HEK293 (cell line): ENCODE results near the gene AGPAT4.
"Not testable (repeated sequence)": the region's sequence is repeated elsewhere in the genome, so short reads cannot be mapped to it uniquely, and the experiment has no call there.

ENCODE experiments used
- CTCF ChIA-PET: fragments of 350-600 bp; formaldehyde crosslinking; extraction: SDS; loops from one replicate; lab custom pipeline; 2021; ENCODE audit warnings: antibody characterized with exemption; lab: Yijun Ruan, JAX
- POLR2A ChIA-PET: fragments of 300-600 bp; formaldehyde crosslinking; extraction: SDS; loops from one replicate; lab custom pipeline; 2020; ENCODE audit warnings: antibody characterized with exemption, inconsistent platforms; lab: Yijun Ruan, JAX
- H3K27ac ChIP-seq: fragments of 200-500 bp; sonication (Bioruptor generic); 2 replicates; pipeline ENCODE4 v1.5.1; 2014; ENCODE audit warnings: low read depth, low read length, control low read depth, inconsistent platforms; ENCODE audit errors: extremely low read depth
- H3K36me3 ChIP-seq, 2 experiments: fragments of 200-500 bp in 1 of 2; sonication (Bioruptor generic) in 1 of 2; 1 replicate in 1 of 2; 2 replicates in 1 of 2; pipeline ENCODE4 v1.5.1; 2014 to 2017; ENCODE audit warnings: inconsistent platforms in 2 of 2, low read length in 2 of 2; ENCODE audit not compliant: control insufficient read depth in 2 of 2, insufficient read depth in 1 of 2
- H3K4me1 ChIP-seq: fragments of 200-500 bp; sonication (Bioruptor generic); 2 replicates; pipeline ENCODE4 v1.5.1; 2014; ENCODE audit warnings: mild to moderate bottlenecking, low read length, inconsistent platforms; ENCODE audit not compliant: control insufficient read depth, insufficient read depth
- H3K4me3 ChIP-seq: 2 replicates; pipeline ENCODE4 v1.5.1; 2011; ENCODE audit warnings: low read depth, mild to moderate bottlenecking, control low read depth, low read length, moderate library complexity
- H3K9me3 ChIP-seq: fragments of 200-500 bp; sonication (Bioruptor generic); 2 replicates; pipeline ENCODE4 v1.5.1; 2014; ENCODE audit warnings: low read depth, low read length, inconsistent platforms; ENCODE audit not compliant: control insufficient read depth, insufficient read depth
- KLF10 ChIP-seq: fragments of 450-650 bp; IDR thresholded peaks from 2 replicates; pipeline ENCODE4 v1.5.1; 2018; ENCODE audit warnings: missing biosample characterization, mild to moderate bottlenecking, missing genetic modification characterization
- MYNN ChIP-seq: fragments of 450-650 bp; formaldehyde crosslinking; IDR thresholded peaks from 2 replicates; pipeline ENCODE4 v1.5.1; 2016; ENCODE audit warnings: missing biosample characterization, missing genetic modification characterization, borderline replicate concordance
- PRDM1 ChIP-seq: fragments of 450-650 bp; formaldehyde crosslinking; IDR thresholded peaks from 2 replicates; pipeline ENCODE4; 2016; ENCODE audit warnings: missing biosample characterization, missing genetic modification characterization
- REPIN1 ChIP-seq: fragments of 450-650 bp; formaldehyde crosslinking; IDR thresholded peaks from 2 replicates; pipeline ENCODE4 v1.5.1; 2017; ENCODE audit warnings: missing biosample characterization, missing genetic modification characterization, low read depth
- SETDB1 ChIP-seq: IDR thresholded peaks from one replicate; pipeline ENCODE4 v1.6.1; 2017; ENCODE audit warnings: mild to moderate bottlenecking, low read length, moderate library complexity, mixed read lengths; ENCODE audit not compliant: insufficient read length
- SP7 ChIP-seq: fragments of 450-650 bp; formaldehyde crosslinking; IDR thresholded peaks from 2 replicates; pipeline ENCODE4 v1.5.1; 2016; ENCODE audit warnings: missing biosample characterization, missing genetic modification characterization
- TRIM28 ChIP-seq: IDR thresholded peaks from 2 replicates; pipeline ENCODE4 v1.6.1; 2011; ENCODE audit warnings: low read length, control low read depth, borderline replicate concordance
- ZBTB48 ChIP-seq: fragments of 450-650 bp; formaldehyde crosslinking; IDR thresholded peaks from 2 replicates; pipeline ENCODE4 v1.5.1; 2016; ENCODE audit warnings: missing biosample characterization, missing genetic modification characterization
- ZNF146 ChIP-seq: fragments of 450-650 bp; formaldehyde crosslinking; IDR thresholded peaks from 2 replicates; pipeline ENCODE4 v1.5.1; 2016; ENCODE audit warnings: missing biosample characterization, missing genetic modification characterization
- ZNF157 ChIP-seq: fragments of 450-650 bp; formaldehyde crosslinking; IDR thresholded peaks from 2 replicates; pipeline ENCODE4 v1.5.1; 2016; ENCODE audit warnings: missing biosample characterization, missing genetic modification characterization
- ZNF174 ChIP-seq: fragments of 450-650 bp; formaldehyde crosslinking; IDR thresholded peaks from 2 replicates; pipeline ENCODE4 v1.5.0; 2017; ENCODE audit warnings: missing biosample characterization, mild to moderate bottlenecking, missing genetic modification characterization
- ZNF175 ChIP-seq: fragments of 450-650 bp; formaldehyde crosslinking; IDR thresholded peaks from 2 replicates; pipeline ENCODE4 v1.5.1; 2016; ENCODE audit warnings: missing biosample characterization, missing genetic modification characterization
- ZNF211 ChIP-seq: fragments of 450-650 bp; formaldehyde crosslinking; IDR thresholded peaks from 2 replicates; pipeline ENCODE4 v1.5.1; 2016; ENCODE audit warnings: low read depth, missing biosample characterization, missing genetic modification characterization
- ZNF239 ChIP-seq: fragments of 450-650 bp; formaldehyde crosslinking; IDR thresholded peaks from 2 replicates; pipeline ENCODE4 v1.5.1; 2016; ENCODE audit warnings: missing biosample characterization, missing genetic modification characterization
- ZNF274 ChIP-seq, 2 experiments: fragments of 200-500 bp in 1 of 2; fragments of 450-650 bp in 1 of 2; sonication (Bioruptor generic) in 1 of 2; formaldehyde crosslinking in 1 of 2; IDR thresholded peaks; 2 replicates each; pipeline versions ENCODE4 v1.5.1 to v1.6.1; 2014 to 2016; ENCODE audit warnings: borderline replicate concordance in 1 of 2, inconsistent platforms in 1 of 2, low read length in 1 of 2, missing biosample characterization in 1 of 2, missing genetic modification characterization in 1 of 2
- ZNF366 ChIP-seq: fragments of 450-650 bp; formaldehyde crosslinking; conservative IDR thresholded peaks from 2 replicates; pipeline ENCODE4 v1.5.1; 2016; ENCODE audit warnings: missing biosample characterization, missing genetic modification characterization
- ZNF433 ChIP-seq: fragments of 450-650 bp; formaldehyde crosslinking; IDR thresholded peaks from 2 replicates; pipeline ENCODE4 v1.5.1; 2016; ENCODE audit warnings: missing biosample characterization, missing genetic modification characterization, low read depth
- ZNF48 ChIP-seq: fragments of 450-650 bp; formaldehyde crosslinking; IDR thresholded peaks from 2 replicates; pipeline ENCODE4 v1.5.1; 2016; ENCODE audit warnings: missing biosample characterization, missing genetic modification characterization
- ZNF624 ChIP-seq: fragments of 450-650 bp; formaldehyde crosslinking; IDR thresholded peaks from 2 replicates; pipeline ENCODE4 v1.5.1; 2017; ENCODE audit warnings: missing biosample characterization, missing genetic modification characterization
- ZNF658 ChIP-seq: fragments of 450-650 bp; formaldehyde crosslinking; IDR thresholded peaks from 2 replicates; pipeline ENCODE4; 2016; ENCODE audit warnings: missing biosample characterization, missing genetic modification characterization
- ZNF670 ChIP-seq: fragments of 450-650 bp; formaldehyde crosslinking; IDR thresholded peaks from 2 replicates; pipeline ENCODE4 v1.5.1; 2016; ENCODE audit warnings: missing biosample characterization, missing genetic modification characterization, low read depth
- ZNF777 ChIP-seq: fragments of 450-650 bp; formaldehyde crosslinking; IDR thresholded peaks from 2 replicates; pipeline ENCODE4 v1.5.1; 2017; ENCODE audit warnings: missing biosample characterization, missing genetic modification characterization, borderline replicate concordance
- ZNF837 ChIP-seq: fragments of 450-650 bp; formaldehyde crosslinking; IDR thresholded peaks from 2 replicates; pipeline ENCODE4 v1.5.1; 2016; ENCODE audit warnings: missing biosample characterization, missing genetic modification characterization
- TF ChIP-seq, protein P1 (sequence below): fragments of 450-650 bp; formaldehyde crosslinking; IDR thresholded peaks from 2 replicates; pipeline ENCODE4 v1.5.1; 2017; ENCODE audit warnings: missing biosample characterization, missing genetic modification characterization
- TF ChIP-seq, protein P2 (sequence below): fragments of 450-650 bp; formaldehyde crosslinking; IDR thresholded peaks from 2 replicates; pipeline ENCODE4 v1.5.1; 2017; ENCODE audit warnings: missing biosample characterization, missing genetic modification characterization

The AGPAT4 gene

DNA sequence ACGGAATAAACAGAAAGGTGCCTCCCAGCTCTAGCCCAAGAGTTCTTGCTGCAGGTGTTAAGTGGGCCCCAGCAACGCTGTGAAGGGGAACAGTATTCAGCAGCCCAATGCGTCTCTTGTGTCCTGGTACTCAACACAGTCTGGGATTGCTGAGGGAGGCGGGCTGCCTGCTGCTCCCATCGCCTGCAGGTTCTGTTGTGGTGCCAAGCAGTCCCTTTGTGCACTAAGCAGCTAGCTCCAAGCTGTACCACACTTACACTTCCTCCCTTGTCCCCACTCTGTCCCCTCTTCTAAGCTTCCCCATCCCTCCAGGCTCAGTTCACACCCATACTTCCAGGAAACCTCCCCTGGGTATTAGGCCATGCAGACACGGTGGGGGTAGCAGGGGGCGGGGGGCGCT lies 92.7 kb downstream of the AGPAT4 start (continued):
- TF ChIP-seq, protein P1, sequence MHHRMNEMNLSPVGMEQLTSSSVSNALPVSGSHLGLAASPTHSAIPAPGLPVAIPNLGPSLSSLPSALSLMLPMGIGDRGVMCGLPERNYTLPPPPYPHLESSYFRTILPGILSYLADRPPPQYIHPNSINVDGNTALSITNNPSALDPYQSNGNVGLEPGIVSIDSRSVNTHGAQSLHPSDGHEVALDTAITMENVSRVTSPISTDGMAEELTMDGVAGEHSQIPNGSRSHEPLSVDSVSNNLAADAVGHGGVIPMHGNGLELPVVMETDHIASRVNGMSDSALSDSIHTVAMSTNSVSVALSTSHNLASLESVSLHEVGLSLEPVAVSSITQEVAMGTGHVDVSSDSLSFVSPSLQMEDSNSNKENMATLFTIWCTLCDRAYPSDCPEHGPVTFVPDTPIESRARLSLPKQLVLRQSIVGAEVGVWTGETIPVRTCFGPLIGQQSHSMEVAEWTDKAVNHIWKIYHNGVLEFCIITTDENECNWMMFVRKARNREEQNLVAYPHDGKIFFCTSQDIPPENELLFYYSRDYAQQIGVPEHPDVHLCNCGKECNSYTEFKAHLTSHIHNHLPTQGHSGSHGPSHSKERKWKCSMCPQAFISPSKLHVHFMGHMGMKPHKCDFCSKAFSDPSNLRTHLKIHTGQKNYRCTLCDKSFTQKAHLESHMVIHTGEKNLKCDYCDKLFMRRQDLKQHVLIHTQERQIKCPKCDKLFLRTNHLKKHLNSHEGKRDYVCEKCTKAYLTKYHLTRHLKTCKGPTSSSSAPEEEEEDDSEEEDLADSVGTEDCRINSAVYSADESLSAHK (tag by site-specific recombination), result no peak
- TF ChIP-seq ZNF48 (no peak), ZNF670 (no peak), ZNF658 (tag by site-specific recombination) (no peak), ZNF174 (tag by site-specific recombination) (no peak), ZNF624 (no peak)

DNA sequence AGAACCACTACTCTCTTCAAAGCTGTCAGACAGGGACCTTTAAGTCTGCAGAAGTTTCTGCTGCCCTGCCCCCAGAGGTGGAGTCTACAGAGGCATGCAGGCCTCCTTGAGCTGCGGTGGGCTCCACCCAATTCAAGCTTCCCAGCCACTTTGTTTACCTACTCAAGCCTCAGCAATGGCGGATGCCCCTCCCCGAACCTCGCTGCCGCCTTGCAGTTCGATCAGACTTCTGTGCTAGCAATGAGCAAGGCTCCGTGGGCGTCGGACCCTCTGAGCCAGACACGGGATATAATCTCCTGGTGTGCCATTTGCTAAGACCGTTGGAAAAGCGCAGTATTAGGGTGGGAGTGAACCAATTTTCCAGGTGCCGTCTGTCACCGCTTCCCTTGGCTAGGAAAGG lies 95.7 kb downstream of the AGPAT4 start:
- H3K4me3 ChIP-seq, POLR2A ChIA-PET, H3K36me3 ChIP-seq, H3K9me3 ChIP-seq, H3K4me1 ChIP-seq, H3K27ac ChIP-seq: not testable (repeated sequence)
- CTCF ChIA-PET, result interaction anchor here (0.7 kb wide), 1 partner anchor 29 kb away, joined by 3 read pairs; no protein-coding TSS in a partner anchor

DNA sequence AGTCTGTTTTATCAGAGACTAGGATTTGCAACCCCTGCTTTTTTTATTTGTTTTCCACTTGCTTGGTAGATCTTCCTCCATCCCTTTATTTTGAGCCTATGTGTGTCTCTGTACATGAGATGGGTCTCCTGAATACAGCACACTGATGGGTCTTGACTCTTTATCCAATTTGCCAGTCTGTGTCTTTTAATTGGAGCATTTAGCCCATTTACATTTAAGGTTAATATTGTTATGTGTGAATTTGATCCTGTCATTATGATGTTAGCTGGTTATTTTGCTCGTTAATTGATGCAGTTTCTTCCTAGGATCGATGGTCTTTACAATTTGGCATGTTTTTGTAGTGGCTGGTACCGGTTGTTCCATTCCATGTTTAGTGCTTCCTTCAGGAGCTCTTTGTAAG lies 97.4 kb downstream of the AGPAT4 start:
- H3K4me3 ChIP-seq, H3K9me3 ChIP-seq, H3K27ac ChIP-seq, H3K4me1 ChIP-seq, POLR2A ChIA-PET, CTCF ChIA-PET, H3K36me3 ChIP-seq: not testable (repeated sequence)

DNA sequence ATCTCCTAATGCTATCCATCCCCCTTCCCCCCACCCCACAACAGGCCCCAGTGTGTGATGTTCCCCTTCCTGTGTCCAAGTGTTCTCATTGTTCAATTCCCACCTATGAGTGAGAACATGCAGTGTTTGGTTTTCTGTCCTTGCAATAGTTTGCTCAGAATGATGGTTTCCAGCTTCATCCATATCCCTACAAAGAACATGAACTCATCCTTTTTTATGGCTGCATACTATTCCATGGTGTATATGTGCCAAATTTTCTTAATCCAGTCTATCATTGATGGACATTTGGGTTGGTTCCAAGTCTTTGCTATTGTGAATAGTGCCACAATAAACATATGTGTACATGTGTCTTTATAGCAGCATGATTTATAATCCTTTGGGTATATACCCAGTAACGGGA lies 101.1 kb downstream of the AGPAT4 start:
- H3K4me3 ChIP-seq, H3K4me1 ChIP-seq, H3K36me3 ChIP-seq, POLR2A ChIA-PET, H3K27ac ChIP-seq, H3K9me3 ChIP-seq: not testable (repeated sequence)
- TF ChIP-seq ZNF146 (tag by site-specific recombination), result peak; percentile 50; the same call in 1 of the 2 replicates
- CTCF ChIA-PET, result interaction anchor here (0.5 kb wide), 1 partner anchor 538 kb away, joined by 3 read pairs; no protein-coding TSS in a partner anchor

DNA sequence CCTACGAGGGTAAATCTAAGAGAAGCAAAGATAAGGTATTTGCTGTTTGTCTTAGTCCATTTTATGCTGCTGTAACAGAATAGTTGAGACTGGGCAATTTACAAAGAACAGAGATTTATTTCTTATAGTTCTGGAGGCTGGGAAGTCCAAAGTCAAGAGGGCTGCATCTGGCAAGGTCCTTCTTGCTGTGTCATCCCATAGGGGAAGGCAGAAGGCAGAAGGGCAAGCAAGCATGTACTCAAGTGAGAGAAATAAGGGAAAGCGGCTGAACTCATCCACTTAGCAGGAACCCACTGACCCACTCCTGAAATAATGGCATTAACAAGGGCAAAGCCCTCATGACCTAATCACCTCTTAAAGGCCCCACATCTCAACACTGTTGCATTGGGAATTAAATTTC lies 102.7 kb downstream of the AGPAT4 start:
- H3K27ac ChIP-seq, result no peak overlapping the region
- ChIA-PET POLR2A (no interaction called here), CTCF (no interaction called here)
- peaks cover 0 to 3% of the 10 kb centered on the region in 2 experiments; a peak in 1 of 3 replicates for H3K36me3 ChIP-seq
- peaks cover 3% of the 10 kb centered on the region; the same call in 1 of the 2 replicates for H3K4me1 ChIP-seq
- no peaks in the 10 kb centered on the region for H3K9me3 ChIP-seq
- H3K4me3 ChIP-seq, result no peak overlapping the region
- TF ChIP-seq REPIN1 (tag by site-specific recombination) (no peak), ZNF157 (tag by site-specific recombination) (no peak), ZNF175 (tag by site-specific recombination) (no peak), SP7 (no peak), KLF10 (tag by site-specific recombination) (no peak), ZNF837 (tag by site-specific recombination) (no peak), ZNF433 (tag by site-specific recombination) (no peak), ZNF239 (tag by site-specific recombination) (no peak), ZNF211 (no peak), ZNF777 (tag by site-specific recombination) (no peak), ZNF146 (tag by site-specific recombination) (no peak), TRIM28 (no peak), MYNN (tag by site-specific recombination) (no peak), ZNF274 (IDR thresholded peaks at IDR 0.05; ENCODE audit: low read length) (no peak), ZNF274 (tag by site-specific recombination; IDR thresholded peaks at IDR 0.05; ENCODE audit: borderline replicate concordance) (no peak), ZBTB48 (tag by site-specific recombination) (no peak), SETDB1 (no peak), PRDM1 (tag by site-specific recombination) (no peak), ZNF366 (tag by site-specific recombination) (no peak)
- TF ChIP-seq, protein P2, sequence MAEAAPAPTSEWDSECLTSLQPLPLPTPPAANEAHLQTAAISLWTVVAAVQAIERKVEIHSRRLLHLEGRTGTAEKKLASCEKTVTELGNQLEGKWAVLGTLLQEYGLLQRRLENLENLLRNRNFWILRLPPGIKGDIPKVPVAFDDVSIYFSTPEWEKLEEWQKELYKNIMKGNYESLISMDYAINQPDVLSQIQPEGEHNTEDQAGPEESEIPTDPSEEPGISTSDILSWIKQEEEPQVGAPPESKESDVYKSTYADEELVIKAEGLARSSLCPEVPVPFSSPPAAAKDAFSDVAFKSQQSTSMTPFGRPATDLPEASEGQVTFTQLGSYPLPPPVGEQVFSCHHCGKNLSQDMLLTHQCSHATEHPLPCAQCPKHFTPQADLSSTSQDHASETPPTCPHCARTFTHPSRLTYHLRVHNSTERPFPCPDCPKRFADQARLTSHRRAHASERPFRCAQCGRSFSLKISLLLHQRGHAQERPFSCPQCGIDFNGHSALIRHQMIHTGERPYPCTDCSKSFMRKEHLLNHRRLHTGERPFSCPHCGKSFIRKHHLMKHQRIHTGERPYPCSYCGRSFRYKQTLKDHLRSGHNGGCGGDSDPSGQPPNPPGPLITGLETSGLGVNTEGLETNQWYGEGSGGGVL (tag by site-specific recombination), result no peak
